ENCODE data around the gene PIP5K1A. TPM values are rescaled to one million over a fixed set of nuclear protein-coding genes. Genes with fewer than 3 reads are reported as not detected.
"Not testable (repeated sequence)": the region's sequence is repeated elsewhere in the genome, so short reads cannot be mapped to it uniquely, and the experiment has no call there.

The PIP5K1A gene
- total RNA-seq, 1 donor from 2014 or later, result 52.2 TPM

- DNase-seq (ENCODE audit: low spot score), result peak; percentile 93
Observed at GRCh38 chr1:151189637-151190445, 8.5 kb upstream of the PIP5K1A start, which contains the start of gene VPS72. Gene VPS72 (minus strand): TSS chr1:151190197. CDS start chr1:151190121, 76 bp downstream.

DNA sequence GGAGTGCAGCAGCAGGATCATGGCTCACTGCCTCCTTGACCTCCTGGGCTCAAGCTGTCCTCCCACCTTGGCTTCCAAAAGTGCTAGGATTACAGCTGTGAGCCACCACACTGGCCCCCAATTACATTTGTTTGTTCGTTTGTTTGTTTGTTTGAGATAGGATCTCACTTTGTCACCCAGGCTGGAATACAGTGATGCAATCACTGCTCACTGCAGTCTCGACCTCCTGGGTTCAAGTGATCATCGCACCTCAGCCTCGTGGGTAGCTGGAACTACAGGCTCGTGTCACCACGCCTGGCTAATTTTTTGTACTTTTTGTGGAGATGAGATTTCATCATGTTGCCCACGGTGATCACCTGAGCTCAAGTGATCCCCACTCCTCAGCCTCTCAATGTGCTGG is 6.3 kb upstream of the PIP5K1A start:
- peak; percentile 41 for DNase-seq (ENCODE audit: low spot score)

- DNase-seq (ENCODE audit: low spot score), result no peak
Observed at GRCh38 chr1:151193304-151193703, 5.0 kb upstream of the PIP5K1A start.

GRCh38 chr1:151193856-151194255 is 4.5 kb upstream of the PIP5K1A start:
- DNase-seq (ENCODE audit: low spot score), result no peak

DNA sequence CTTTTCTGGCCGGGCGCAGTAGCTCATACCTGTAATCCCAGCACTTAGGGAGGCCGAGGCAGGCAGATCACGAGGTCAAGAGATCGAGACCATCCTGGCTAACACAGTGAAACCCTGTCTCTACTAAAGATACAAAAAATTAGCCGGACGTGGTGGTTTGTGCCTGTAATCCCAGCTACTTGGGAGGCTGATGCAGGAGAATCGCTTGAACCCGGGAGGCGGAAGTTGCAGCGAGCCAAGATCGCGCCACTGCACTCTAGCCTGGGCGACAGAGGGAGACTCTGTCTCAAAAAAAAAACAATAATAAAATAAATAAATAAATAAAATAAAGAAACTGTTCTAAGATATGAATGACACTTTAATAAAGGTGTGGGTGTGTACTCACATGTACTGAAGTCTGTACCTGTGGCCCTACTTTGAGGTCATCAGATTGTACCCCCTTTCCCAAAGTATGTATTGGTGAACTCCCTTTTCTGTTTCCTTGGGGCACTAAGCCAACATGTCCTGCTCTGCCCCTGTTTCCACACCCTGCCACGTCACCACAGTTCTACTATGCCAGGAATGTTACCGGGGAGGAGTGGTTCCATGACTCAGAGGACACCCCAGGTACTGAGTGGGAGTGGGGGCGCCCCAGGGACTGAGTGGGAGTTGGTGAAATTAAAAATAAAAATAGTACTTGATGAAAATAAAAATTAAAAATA is 3.3 kb upstream of the PIP5K1A start:
- peak; percentile 84 for DNase-seq (ENCODE audit: low spot score)

- DNase-seq (ENCODE audit: low spot score), result peak; percentile 14
Observed at GRCh38 chr1:151196292-151196800, 2.0 kb upstream of the PIP5K1A start.

GRCh38 chr1:151197863-151198253 is 494 bp upstream of the PIP5K1A start:
- no peak for DNase-seq (ENCODE audit: low spot score)

- peak; percentile 28 for DNase-seq (ENCODE audit: low spot score)
Observed at GRCh38 chr1:151199873-151200581, 1.7 kb downstream of the PIP5K1A start.

DNA sequence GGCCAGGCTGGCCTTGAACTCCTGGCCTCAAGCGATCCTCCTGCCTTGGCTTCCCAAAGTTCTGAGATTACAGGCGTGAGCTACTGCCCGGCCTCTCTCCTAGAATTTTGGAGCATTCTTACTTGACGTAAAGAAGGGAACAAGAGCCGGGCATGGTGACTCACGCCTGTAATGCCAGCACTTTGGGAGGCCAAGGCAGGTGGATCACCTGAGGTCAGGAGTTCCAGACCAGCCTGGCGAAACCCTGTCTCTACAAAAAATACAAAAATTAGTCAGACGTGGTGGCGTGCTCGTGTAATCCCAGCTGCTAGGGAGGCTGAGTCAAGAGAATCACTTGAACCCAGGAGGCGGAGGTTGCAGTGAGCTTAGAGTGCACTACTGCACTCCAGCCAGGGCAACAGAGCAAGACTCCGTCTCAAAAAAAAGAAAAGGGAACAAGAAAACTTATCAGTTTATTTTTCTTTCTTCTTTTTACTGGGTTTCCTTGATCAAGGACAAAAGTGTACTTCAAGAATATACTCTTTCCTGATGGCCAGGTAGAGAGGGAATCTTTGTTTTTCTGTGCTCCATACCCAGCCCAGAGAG is 7.1 kb downstream of the PIP5K1A start:
- DNase-seq (ENCODE audit: low spot score), result not testable (repeated sequence)

- DNase-seq (ENCODE audit: low spot score), result no peak
Observed at GRCh38 chr1:151210830-151211229, 12.5 kb downstream of the PIP5K1A start.

DNA sequence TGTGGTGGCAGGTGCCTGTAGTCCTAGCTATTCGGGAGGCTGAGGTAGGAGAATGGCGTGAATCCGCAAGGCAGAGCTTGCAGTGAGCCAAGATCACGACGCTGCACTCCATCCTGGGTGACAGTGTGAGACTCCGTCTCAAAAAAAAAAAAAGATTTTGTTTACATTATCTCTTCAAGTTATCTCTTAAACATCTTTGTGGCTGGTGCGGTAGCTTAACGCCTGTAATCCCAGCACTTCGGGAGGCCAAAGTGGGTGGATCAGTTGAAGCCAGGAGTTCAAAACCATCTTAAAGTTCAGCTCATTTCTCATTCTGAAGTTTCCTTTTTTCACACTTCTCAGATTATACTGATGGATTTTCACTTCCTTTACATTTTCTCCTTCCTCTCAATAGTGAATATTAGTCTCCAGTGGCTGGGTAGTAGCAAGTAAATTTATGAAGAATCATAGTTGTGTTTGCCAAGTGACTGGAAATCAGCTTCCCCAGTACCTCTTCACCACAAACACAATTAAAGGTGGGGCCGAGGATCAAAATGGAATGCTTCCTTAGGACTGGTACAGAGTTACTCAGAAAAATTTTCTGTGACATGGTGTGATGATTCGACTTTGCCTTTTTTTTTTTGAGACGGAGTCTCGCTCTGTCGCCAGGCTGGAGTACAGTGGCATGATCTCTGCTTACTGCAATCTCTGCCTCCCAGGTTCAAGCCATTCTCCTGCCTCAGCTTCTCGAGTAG is 13.8 kb downstream of the PIP5K1A start:
- no peak for DNase-seq (ENCODE audit: low spot score)

GRCh38 chr1:151213560-151213959 is 15.2 kb downstream of the PIP5K1A start:
- DNase-seq (ENCODE audit: low spot score), result no peak

DNA sequence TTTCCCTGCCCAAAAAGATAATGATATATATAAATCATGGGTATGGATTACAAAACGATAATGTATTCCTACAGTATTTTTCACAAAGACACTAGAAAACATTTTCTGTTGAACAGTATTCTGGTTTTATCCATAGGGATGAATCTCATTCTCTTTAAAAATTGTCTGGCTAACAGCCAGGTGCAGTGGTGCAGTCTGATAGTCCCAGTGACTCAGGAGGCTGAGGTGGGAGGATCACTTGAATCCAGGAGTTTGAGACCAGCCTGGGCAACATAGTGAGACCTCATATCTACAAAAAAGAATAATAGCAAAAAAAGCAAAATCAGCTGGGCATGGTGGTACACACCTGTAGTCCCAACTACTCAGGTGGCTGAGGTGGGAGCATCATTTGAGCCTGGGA is 23.3 kb downstream of the PIP5K1A start:
- no peak for DNase-seq (ENCODE audit: low spot score)

- no peak for DNase-seq (ENCODE audit: low spot score)
Observed at GRCh38 chr1:151222130-151222529, 23.8 kb downstream of the PIP5K1A start.

DNA sequence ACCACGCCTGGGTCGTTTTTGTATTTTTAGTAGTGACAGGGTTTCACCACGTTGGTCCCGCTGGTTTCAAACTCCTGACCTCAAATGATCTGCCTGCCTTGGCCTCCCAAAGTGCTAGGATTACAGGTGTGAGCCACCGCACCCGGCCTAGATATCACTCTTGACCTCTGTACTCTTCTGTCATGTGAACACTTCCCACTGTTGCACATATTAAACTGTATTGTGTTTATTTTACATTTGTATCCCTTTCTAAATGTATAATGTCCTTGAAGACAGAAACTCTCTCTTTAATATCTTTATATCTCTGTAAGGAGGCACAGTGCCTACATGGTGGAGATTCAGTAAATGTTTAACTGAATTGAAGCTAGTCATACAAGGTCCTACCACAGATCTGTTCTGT is 36.9 kb downstream of the PIP5K1A start:
- no peak for DNase-seq (ENCODE audit: low spot score)

DNA sequence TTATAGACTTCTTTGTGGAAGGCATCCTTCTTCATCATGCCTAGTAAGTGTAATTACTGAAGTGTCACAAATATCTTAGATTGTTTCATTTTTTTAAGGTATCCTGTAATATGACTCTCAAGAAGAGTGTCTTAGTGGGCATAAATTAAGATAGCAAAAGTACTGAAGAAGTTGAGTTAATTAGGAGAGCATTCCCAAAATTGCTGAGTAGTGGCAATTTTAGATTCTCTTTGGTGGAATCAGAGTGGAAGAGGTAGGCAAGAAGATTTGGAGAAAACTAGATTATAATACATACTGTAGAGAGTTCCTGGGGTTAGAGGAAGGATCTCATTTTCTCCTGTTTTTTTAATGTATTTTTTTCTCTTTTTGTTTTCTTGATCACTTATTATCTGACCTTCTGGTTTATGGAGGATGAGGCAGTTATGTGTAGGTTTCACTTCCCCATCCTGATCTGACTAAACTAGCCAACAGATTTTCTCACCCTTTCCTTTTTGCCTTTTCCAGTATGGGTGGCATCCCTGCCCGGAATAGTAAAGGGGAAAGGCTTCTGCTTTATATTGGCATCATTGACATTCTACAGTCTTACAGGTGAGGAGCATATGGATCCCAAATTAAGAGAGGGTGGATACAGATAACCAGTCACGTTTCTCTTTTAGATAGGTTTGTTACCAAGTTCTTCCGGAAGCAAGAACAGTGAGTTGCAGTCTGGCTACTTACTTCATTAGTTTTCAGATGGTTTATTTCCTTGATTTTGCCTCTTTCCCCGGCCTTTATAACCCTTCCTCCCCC is 39.5 kb downstream of the PIP5K1A start:
- no peak for DNase-seq (ENCODE audit: low spot score)

DNA sequence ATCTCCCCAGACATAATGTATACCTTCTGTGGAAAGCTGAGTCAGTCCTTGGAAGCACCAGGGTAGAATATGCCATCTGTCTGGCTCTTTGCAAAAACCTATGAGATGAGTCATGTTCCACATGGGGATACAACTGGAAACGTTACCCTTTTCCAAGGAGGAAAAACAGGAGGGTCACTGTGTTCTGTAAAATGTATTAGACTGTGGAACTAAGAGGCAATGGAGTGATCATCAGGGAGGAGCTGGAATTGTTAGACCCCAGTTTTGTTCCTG is 40.1 kb downstream of the PIP5K1A start:
- DNase-seq (ENCODE audit: low spot score), result no peak

DNA sequence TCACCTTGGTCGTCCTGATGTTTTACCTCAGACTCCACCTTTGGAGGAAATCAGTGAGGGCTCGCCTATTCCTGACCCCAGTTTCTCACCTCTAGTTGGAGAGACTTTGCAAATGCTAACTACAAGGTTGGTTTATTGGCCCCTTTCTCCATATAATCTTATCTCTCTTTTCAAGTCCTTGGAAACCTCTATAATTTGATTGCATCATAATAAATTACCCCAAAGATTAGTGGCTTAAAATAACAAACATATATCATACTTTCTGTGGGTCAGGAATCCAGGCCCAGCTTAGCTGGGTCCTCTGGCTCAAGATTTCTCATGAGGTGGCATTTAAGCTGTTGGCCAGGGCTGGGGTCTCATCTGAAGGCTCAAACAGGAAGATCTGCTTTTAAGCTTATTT is 44.1 kb downstream of the PIP5K1A start:
- no peak for DNase-seq (ENCODE audit: low spot score)

DNA sequence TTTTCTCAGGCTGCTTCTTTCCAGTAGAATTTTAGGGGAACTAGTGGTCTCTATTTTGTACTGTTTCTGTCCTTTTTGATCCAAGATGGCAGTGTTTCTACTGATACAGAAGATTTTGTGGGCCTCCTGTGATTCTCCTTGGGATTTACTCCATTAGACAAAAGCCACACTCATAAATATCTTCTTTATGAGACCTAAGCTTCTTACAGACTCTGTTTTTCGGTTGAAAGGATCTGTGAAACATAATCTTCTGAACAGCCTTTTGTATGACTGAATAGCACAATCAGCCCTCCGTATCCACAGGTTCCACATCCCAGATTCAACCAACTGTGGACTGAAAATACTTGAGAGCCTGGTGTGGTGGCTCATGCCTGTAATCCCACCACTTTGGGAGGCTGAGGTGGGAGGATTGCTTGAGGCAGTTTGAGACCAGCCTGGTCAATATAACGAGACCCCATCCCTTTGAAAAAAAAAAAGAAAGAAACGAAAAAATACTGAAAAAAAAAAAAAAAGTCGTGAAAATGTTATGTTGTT is 45.4 kb downstream of the PIP5K1A start:
- no peak for DNase-seq (ENCODE audit: low spot score)

GRCh38 chr1:151246786-151247185 is 48.4 kb downstream of the PIP5K1A start:
- DNase-seq (ENCODE audit: low spot score), result no peak

Data from mesenteric fat pad (tissue), 1 donor.